HG02973 (cell line): ENCODE measurements around the gene FNDC3B.

Experiments used
- ATAC-seq: cut with Tn5 transposase; IDR thresholded peaks from one replicate; pipeline ENCODE4 v1.9.1; 2021; ENCODE audit warnings: moderate library complexity; ENCODE audit not compliant: unreplicated experiment

Gene FNDC3B

DNA sequence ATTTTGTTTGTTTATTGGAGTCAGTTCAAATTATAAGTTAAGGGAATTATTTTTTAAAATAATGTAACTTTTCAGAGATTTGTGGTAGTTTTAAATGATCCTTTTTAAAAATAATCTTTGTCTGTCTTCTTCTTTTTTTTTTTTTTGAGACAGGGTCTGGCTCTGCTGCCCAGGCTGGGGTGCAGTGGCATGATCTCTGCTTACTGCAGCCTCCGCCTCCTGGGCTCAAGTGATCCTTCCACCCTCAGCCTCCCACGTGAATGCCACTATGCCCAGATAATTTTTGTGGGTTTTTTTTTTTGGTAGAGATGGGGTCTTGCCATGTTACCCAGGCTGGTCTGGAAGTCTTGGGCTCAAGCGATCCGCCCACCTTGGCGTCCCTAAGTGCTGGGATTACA is 12.6 kb downstream of the FNDC3B start:
- ATAC-seq, result no peak

DNA sequence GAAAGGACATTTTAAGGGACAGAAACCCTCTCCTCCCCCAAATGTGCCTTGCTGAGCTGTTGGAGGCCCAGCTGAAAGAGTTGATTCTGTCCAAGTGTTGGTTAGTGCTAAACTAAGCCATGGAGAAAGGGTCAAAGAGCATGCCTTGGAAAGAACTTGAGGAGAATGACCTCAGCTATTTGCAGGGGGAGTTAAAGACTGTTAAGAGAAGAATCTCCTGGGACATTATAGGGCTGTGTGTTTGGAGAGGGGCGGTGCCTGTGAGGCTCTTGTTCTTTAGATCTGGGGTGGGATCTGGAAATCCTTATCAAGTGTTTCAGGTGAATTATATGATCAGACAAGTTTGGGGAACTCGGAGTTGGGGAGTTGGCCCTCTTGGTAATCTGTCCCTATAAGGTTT is 13.0 kb downstream of the FNDC3B start:
- ATAC-seq, result no peak

- ATAC-seq, result no peak
Observed at GRCh38 chr3:172054115-172054764, 14.9 kb downstream of the FNDC3B start.

GRCh38 chr3:172056416-172056815 is 17.0 kb downstream of the FNDC3B start:
- ATAC-seq, result no peak

GRCh38 chr3:172057059-172057458 is 17.7 kb downstream of the FNDC3B start:
- no peak for ATAC-seq

DNA sequence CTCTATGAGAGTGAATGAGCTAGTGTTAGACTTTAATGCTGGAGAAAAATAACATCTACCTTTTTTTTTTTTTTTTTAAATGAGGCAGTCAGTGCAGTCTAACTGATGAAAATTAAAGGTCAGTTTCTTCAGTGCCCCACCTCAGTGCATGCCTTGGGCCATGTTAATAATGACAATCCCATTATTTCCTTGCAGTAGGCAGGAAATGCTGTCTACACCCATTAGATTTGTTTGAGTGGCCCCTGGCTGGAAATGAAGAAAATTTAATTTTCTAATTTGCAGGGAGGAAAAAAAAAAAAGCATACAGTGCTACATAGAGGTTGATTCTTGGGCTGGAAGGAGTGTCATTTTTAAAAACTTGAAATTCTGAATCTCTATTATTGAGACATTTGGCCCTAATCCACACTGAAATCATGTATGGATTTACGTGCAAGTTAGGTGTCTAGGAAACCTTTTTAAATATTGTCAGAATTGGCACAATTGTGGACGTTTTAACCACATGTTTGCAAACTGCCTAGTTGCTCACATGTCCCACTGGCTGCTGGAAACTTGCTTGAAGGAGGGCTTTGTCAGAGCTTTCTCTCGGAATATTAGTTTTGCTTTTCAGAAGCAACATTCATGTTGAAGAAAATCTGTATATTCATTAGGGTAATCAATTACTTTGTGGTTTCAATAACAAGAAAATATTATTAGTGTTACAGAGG is 18.4 kb downstream of the FNDC3B start:
- ATAC-seq, result no peak

- no peak for ATAC-seq
Observed at GRCh38 chr3:172059532-172059931, 20.2 kb downstream of the FNDC3B start.

DNA sequence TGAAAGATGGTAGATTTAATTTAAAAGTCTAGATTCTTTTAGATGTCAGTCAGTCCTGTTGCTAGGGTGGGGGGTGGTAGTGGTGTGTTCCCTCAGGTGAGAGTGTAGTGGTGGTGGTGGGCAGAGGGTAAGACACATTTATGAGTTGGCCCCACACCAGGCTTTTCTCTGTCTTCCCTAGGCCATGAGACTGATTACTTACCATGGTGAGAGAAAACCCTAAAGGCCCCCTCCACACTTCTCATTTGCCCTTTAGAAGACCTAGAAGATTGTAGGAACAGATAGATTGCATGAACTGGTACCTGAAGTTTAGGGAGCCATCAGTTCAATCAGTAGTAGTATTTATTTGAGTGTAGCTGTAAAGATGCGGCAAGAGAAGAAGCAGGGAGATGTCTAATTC is 20.9 kb downstream of the FNDC3B start:
- ATAC-seq, result no peak

DNA sequence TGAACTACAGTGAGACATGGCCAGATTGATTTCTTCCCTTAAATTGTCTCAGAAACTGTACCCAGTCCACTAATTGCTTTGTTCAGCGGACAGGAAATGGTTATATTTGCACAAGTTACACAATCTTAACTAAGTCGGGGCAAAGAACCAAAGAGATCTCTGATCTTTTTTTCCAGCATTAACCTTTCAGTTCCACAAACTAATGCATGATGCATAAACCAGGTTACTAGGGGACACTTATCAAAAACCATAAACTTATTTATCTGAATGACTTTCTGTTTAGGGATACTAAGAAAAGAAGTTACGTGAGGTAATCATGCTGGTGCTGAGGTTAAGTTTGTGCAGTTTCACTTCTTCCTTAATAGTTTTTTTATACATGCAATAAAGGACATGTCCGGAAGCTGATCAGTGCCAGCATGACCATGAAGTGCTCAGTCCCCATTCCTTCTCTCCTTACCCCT is 22.4 kb downstream of the FNDC3B start:
- peak; percentile 86 for ATAC-seq

DNA sequence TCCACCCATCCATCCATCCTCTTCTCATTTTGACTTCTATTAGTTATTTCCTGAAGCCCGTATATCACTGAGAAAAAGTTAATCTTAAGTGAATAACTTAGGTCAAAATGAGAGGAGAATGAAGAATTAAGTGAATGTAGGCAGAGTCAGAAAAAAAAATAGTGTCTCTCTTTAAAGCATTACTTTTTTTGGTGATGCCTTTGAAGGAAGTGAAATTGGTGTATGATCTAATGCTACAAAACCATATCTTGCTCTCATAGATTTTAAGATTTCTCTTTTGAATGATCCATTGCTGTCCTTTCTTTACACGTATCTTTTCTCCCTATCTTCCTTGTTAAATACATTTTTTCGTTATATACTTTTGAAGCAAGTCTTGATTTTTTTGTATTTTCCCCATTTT is 23.4 kb downstream of the FNDC3B start:
- no peak for ATAC-seq

- ATAC-seq, result no peak
Observed at GRCh38 chr3:172063456-172064432, 24.4 kb downstream of the FNDC3B start.

DNA sequence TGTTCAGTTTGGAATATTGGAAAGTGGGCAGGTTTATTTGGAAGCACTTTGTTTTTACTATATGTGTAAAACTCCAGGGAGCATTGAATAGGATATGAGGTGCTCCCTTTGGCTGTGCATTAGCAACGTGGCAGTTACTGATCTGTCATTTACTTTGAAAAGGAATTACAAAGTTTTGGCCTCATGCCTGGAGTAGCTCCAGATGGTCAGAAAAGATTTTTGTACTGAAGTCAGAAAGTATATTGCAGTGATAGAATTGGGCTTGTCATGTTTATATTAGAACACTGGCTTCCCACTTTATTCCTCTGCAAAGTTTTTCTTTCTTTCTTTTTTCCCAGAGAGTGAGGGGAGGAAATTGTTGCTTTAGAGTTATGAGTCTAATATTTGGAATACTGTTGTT is 26.1 kb downstream of the FNDC3B start:
- no peak for ATAC-seq

- no peak for ATAC-seq
Observed at GRCh38 chr3:172065967-172066762, 26.8 kb downstream of the FNDC3B start.

DNA sequence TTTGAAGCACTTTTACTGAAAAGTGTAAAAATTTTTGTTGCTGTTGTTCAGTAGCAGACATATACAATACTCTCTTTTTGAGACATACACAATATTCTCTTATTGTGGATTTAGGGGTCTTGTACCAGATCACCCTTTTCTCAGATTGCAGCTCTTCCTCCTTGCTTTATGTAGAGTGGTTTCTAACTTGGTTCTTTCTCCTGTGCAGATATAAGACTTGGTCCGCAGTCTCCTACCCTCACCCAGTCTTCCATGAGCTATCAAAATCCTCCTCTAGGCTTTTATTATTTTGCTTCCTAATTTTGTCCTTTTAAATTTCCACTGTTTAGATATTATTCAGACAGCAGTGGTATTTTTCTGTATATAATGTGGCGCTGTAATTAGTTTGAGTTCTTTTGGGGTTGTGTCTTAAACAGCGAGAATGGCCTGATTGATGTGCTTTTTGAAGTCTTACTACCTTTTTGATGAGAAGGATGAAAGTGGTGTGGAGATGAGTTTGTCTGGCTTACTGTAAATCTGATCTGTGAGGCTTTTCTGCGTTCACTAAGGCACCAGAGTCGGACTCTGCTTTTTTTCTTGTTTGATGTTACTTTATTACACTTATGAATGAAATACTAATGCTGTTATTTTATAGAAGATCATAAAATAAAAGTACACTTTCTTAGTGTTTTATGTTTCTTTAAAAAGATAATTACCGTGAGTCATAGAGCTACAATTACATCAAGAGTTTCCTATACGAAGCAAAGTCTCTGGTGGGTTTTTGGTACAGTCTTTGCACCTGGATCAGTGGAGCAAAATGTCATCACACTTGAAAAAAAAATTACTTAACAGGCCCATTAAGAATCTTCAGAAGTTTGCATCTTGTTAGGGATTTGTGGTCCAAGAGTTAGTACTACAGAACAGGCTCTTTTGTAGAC is 27.8 kb downstream of the FNDC3B start:
- no peak for ATAC-seq

GRCh38 chr3:172067837-172068440 is 28.6 kb downstream of the FNDC3B start:
- no peak for ATAC-seq

GRCh38 chr3:172068977-172069376 is 29.6 kb downstream of the FNDC3B start:
- ATAC-seq, result no peak

GRCh38 chr3:172069478-172069877 is 30.1 kb downstream of the FNDC3B start:
- ATAC-seq, result no peak

DNA sequence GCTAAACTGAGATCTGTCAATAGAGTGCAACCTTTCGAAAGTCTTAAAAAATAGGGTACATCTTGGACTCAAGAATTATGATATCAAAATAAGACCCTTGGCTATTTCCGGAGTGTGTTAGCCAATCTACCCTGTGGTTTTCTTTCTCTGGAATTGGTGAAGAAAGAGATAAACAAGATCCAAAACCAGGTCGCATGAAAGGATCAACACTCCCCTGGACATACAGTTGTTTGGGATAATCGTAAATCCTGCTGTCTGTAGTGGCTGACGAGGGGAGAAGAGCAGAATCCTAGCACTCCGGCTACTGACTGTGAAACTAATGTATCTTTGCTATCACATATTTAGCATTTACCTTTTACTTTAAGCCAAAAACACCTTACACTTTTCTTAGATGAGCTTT is 30.9 kb downstream of the FNDC3B start:
- ATAC-seq, result no peak

- no peak for ATAC-seq
Observed at GRCh38 chr3:172070802-172071201, 31.4 kb downstream of the FNDC3B start.
